H1 (cell line): Measurements from ENCODE around the gene CMTM3. TPM values are rescaled to one million over a fixed set of nuclear protein-coding genes. Genes with fewer than 3 reads are reported as not detected.

ENCODE experiments used
- CTCF ChIA-PET: fragments of 300-600 bp; sonication (Branson Sonifier 250); formaldehyde crosslinking; loops from one replicate; lab custom pipeline; 2021; ENCODE audit not compliant: partially characterized antibody; lab: Charles Lee
- POLR2A ChIA-PET: fragments of 300-600 bp; sonication (Branson Sonifier 250); formaldehyde crosslinking; loops from one replicate; lab custom pipeline; 2021; ENCODE audit warnings: inconsistent platforms; ENCODE audit not compliant: partially characterized antibody; lab: Charles Lee
- DNase-seq, 2 experiments: peaks; one replicate each; pipeline versions ENCODE4 v3.0.0 to v3.0.0-alpha.2; 2010 to 2022; ENCODE audit warnings: low spot score in 2 of 2, low read depth in 1 of 2, mixed read lengths in 1 of 2
- FAIRE-seq: peaks from 2 replicates; lab custom pipeline; 2011; peaks lifted over from hg19 to GRCh38; lab: Jason Lieb, UNC
- H2AFZ ChIP-seq: 2 replicates; pipeline ENCODE4 v1.8.1; 2012; ENCODE audit warnings: low read length, inconsistent platforms
- H2AK5ac ChIP-seq: 2 replicates; pipeline ENCODE4 v1.6.1; 2013; ENCODE audit warnings: low read depth, low read length
- H2BK120ac ChIP-seq: replicated peaks from 2 replicates; pipeline ENCODE3; 2013; ENCODE audit warnings: low read depth, low read length, inconsistent platforms
- H2BK12ac ChIP-seq: 2 replicates; pipeline ENCODE4 v1.6.1; 2013; ENCODE audit warnings: low read depth, low read length
- H2BK15ac ChIP-seq: 2 replicates; pipeline ENCODE4 v1.6.1; 2013; ENCODE audit warnings: low read length
- H2BK20ac ChIP-seq: 2 replicates; pipeline ENCODE4 v1.6.1; 2013; ENCODE audit warnings: low read length
- H2BK5ac ChIP-seq: 2 replicates; pipeline ENCODE4 v1.6.1; 2013; ENCODE audit warnings: low read depth, low read length
- H3K14ac ChIP-seq: 2 replicates; pipeline ENCODE4 v1.6.1; 2013; ENCODE audit warnings: inconsistent platforms; ENCODE audit not compliant: insufficient read length
- H3K18ac ChIP-seq: 2 replicates; pipeline ENCODE4 v1.6.1; 2013; ENCODE audit warnings: low read length; ENCODE audit errors: extremely low read depth
- H3K23ac ChIP-seq: 2 replicates; pipeline ENCODE4 v1.6.1; 2013; ENCODE audit warnings: inconsistent platforms; ENCODE audit not compliant: insufficient read length
- H3K23me2 ChIP-seq: 2 replicates; pipeline ENCODE4 v1.6.1; 2013; ENCODE audit warnings: low read depth, low read length
- H3K27ac ChIP-seq: 2 replicates; pipeline ENCODE4 v1.6.1; 2011; ENCODE audit warnings: low read depth, low read length, inconsistent platforms
- H3K27me3 ChIP-seq, 4 experiments: replicated peaks in 1 of 4; 1 replicate in 1 of 4; 2 replicates in 3 of 4; pipeline versions ENCODE4 v1.6.1 to v1.8.1; 2011 to 2013; ENCODE audit warnings: low read length in 3 of 4, mild to moderate bottlenecking in 3 of 4, inconsistent platforms in 2 of 4, mixed read lengths in 2 of 4, moderate library complexity in 1 of 4; ENCODE audit not compliant: control insufficient read depth in 3 of 4, insufficient read depth in 3 of 4; ENCODE audit errors: extremely low read depth in 1 of 4
- H3K36me3 ChIP-seq, 4 experiments: 2 replicates each; pipeline versions ENCODE4 v1.6.1 to v1.8.1; 2011 to 2013; ENCODE audit warnings: mild to moderate bottlenecking in 4 of 4, low read length in 3 of 4, moderate library complexity in 2 of 4, control low read depth in 1 of 4, inconsistent platforms in 1 of 4; ENCODE audit not compliant: insufficient read depth in 4 of 4, control insufficient read depth in 2 of 4
- H3K4ac ChIP-seq: replicated peaks from 2 replicates; pipeline ENCODE3; 2013; ENCODE audit warnings: low read length, low read depth, mixed read lengths, inconsistent platforms; ENCODE audit not compliant: insufficient read length
- H3K4me1 ChIP-seq, 4 experiments: replicated peaks in 1 of 4; 1 replicate in 1 of 4; 2 replicates in 3 of 4; pipeline versions ENCODE4 v1.6.1 to v1.8.1; 2011 to 2013; ENCODE audit warnings: low read length in 3 of 4, inconsistent platforms in 2 of 4, mixed read lengths in 1 of 4; ENCODE audit not compliant: insufficient read depth in 4 of 4, control insufficient read depth in 3 of 4
- H3K4me2 ChIP-seq, 2 experiments: 2 replicates each; pipeline versions ENCODE4 v1.6.1 to v1.8.1; 2011 to 2013; ENCODE audit warnings: low read depth in 2 of 2, low read length in 2 of 2, control low read depth in 1 of 2, inconsistent platforms in 1 of 2, mild to moderate bottlenecking in 1 of 2; ENCODE audit not compliant: insufficient read depth in 1 of 2
- H3K4me3 ChIP-seq, 4 experiments: fragments of 200-600, 300-600 bp in 1 of 4; sonication (generic), shearing (Covaris generic), sonication (Bioruptor Twin) in 1 of 4; 2 replicates each; pipeline versions ENCODE4 v1.5.1 to v1.8.1; 2011 to 2016; ENCODE audit warnings: low read length in 4 of 4, low read depth in 3 of 4, control low read depth in 2 of 4, inconsistent platforms in 2 of 4, mild to moderate bottlenecking in 2 of 4, mixed read lengths in 1 of 4, moderate library complexity in 1 of 4; ENCODE audit not compliant: insufficient read depth in 2 of 4; ENCODE audit errors: extremely low read depth in 1 of 4
- H3K56ac ChIP-seq: replicated peaks from 2 replicates; pipeline ENCODE3; 2013; ENCODE audit warnings: low read depth, mild to moderate bottlenecking, mixed read lengths, low read length, inconsistent platforms; ENCODE audit not compliant: insufficient read length
- H3K79me1 ChIP-seq: 2 replicates; pipeline ENCODE4 v1.6.1; 2013; ENCODE audit warnings: low read depth, low read length, control low read depth
- H3K79me2 ChIP-seq, 2 experiments: 2 replicates each; pipeline versions ENCODE4 v1.6.1 to v1.8.1; 2012 to 2013; ENCODE audit warnings: low read length in 2 of 2, mild to moderate bottlenecking in 2 of 2, inconsistent platforms in 1 of 2; ENCODE audit not compliant: insufficient read depth in 2 of 2, control insufficient read depth in 1 of 2
- H3K9ac ChIP-seq, 4 experiments: replicated peaks in 1 of 4; 1 replicate in 1 of 4; 2 replicates in 3 of 4; pipeline versions ENCODE4 v1.6.1 to v1.8.1; 2011 to 2013; ENCODE audit warnings: low read depth in 3 of 4, low read length in 3 of 4, control low read depth in 2 of 4, mild to moderate bottlenecking in 2 of 4, moderate library complexity in 2 of 4, inconsistent platforms in 1 of 4; ENCODE audit errors: extremely low read depth in 1 of 4
- H3K9me3 ChIP-seq, 2 experiments: 2 replicates each; pipeline versions ENCODE4 v1.6.1 to v1.8.1; 2012 to 2013; ENCODE audit warnings: mild to moderate bottlenecking in 2 of 2, moderate library complexity in 2 of 2, control low read depth in 1 of 2, inconsistent platforms in 1 of 2, low read depth in 1 of 2, low read length in 1 of 2, mixed read lengths in 1 of 2; ENCODE audit not compliant: insufficient read depth in 2 of 2
- H4K20me1 ChIP-seq, 2 experiments: replicated peaks in 1 of 2; 2 replicates each; pipeline versions ENCODE3 to v1.8.1; 2011 to 2013; ENCODE audit warnings: inconsistent platforms in 2 of 2, low read length in 2 of 2, mild to moderate bottlenecking in 1 of 2; ENCODE audit not compliant: insufficient read depth in 2 of 2, control insufficient read depth in 1 of 2
- H4K5ac ChIP-seq: 2 replicates; pipeline ENCODE4 v1.6.1; 2013; ENCODE audit warnings: low read length, low read depth, mixed read lengths, inconsistent platforms; ENCODE audit not compliant: insufficient read length
- H4K8ac ChIP-seq: 2 replicates; pipeline ENCODE4 v1.8.0; 2013; ENCODE audit warnings: mild to moderate bottlenecking, moderate library complexity, low read length, inconsistent platforms; ENCODE audit not compliant: insufficient read depth; ENCODE audit errors: extremely low read depth
- H4K91ac ChIP-seq: replicated peaks from 2 replicates; pipeline ENCODE3; 2013; ENCODE audit warnings: low read length, mixed read lengths, inconsistent platforms; ENCODE audit not compliant: insufficient read length
- BRCA1 ChIP-seq: IDR thresholded peaks from 2 replicates; pipeline ENCODE4 v1.6.1; 2012; ENCODE audit warnings: low read depth, low read length, improper control_type of control experiment
- GTF2F1 ChIP-seq: IDR thresholded peaks from 2 replicates; pipeline ENCODE4 v1.6.1; 2012; ENCODE audit warnings: low read depth, low read length, improper control_type of control experiment, borderline replicate concordance
- RBBP5 ChIP-seq: IDR thresholded peaks from 2 replicates; pipeline ENCODE4 v1.7.1; 2012; ENCODE audit warnings: low read depth, mild to moderate bottlenecking, inconsistent platforms, low read length, moderate library complexity, borderline replicate concordance
- RXRA ChIP-seq: IDR thresholded peaks from 2 replicates; pipeline ENCODE4 v1.6.1; 2011; ENCODE audit warnings: low read depth, mild to moderate bottlenecking, low read length, moderate library complexity; ENCODE audit not compliant: insufficient read depth
- SP1 ChIP-seq: IDR thresholded peaks from 2 replicates; pipeline ENCODE4 v1.6.1; 2011; ENCODE audit warnings: low read depth, low read length
- whole genome bisulfite sequencing, 2 experiments: shearing (Covaris generic) in 1 of 2; methylation state at CpG; one replicate each; pipeline versions ENCODE4 v1.1.6 to v1.1.7; 2013 to 2015; ENCODE audit warnings: low lambda C conversion rate in 2 of 2, mixed read lengths in 2 of 2, inconsistent platforms in 1 of 2, low coverage in 1 of 2, missing lambda C conversion rate in 1 of 2; ENCODE audit not compliant: insufficient replicate concordance in 2 of 2, insufficient coverage in 1 of 2, insufficient read length in 1 of 2; ENCODE audit errors: extremely low coverage in 1 of 2, missing lambda C conversion rate in 1 of 2; 5-methylcytosine and 5-hydroxymethylcytosine counted together
- polyA plus RNA-seq, 7 experiments: library from polyadenylated mRNA; depleted of rRNA in 3 of 7; stranded (reverse) in 5 of 7; unstranded in 2 of 7; fragments of >200 nt in 5 of 7; fragments of 200-250 nt in 2 of 7; gene quantifications; 1 replicate in 5 of 7; 2 replicates in 1 of 7; 4 replicates in 1 of 7; pipeline versions ENCODE4 v1.2.1 to v1.2.3, GENCODE V29; 2011 to 2013; ENCODE audit warnings: missing spikeins in 2 of 7, mixed read lengths in 2 of 7
- total RNA-seq: library from RNA; stranded (reverse); fragmentation: NEBNext Ultra II Directional; extraction: Animal tissue kit (Norgen Biotek cat#: 25700); gene quantifications from 2 replicates; pipeline ENCODE4 v1.2.1, GENCODE V29; 2021

CMTM3 gene
- total and polyA plus RNA-seq, 2 of the 8 experiments (the other 6 are each of a cell fraction or from before 2014, with no cell fraction given) = 24.7 to 24.8 TPM

GRCh38 chr16:66574531-66574930 lies 30.0 kb upstream of the CMTM3 start:
- Histone ChIP-seq H2BK15ac (no peak overlapping the region), H3K4me2 (no peak overlapping the region), H3K18ac (no peak overlapping the region), H4K91ac (no peak overlapping the region), H4K8ac (no peak overlapping the region), H3K79me1 (no peaks in the 10 kb centered on the region), H3K23ac (no peak overlapping the region), H2BK20ac (no peak overlapping the region), H2AFZ (no peak overlapping the region), H2BK12ac (no peak overlapping the region), H4K5ac (no peak overlapping the region), H3K4me1 (peaks cover 0 to 10% (median 3%) of the 10 kb centered on the region in 4 experiments; a peak in 6 of 7 replicates), H3K9ac (no peak overlapping the region), H3K4me3 (no peak overlapping the region), H2BK120ac (no peak overlapping the region), H3K27ac (no peak overlapping the region), H3K27me3 (peaks cover 15 to 22% (median 22%) of the 10 kb centered on the region in 4 experiments), H2BK5ac (no peak overlapping the region), H3K23me2 (peaks cover 4% of the 10 kb centered on the region), H4K20me1 (no peaks in the 10 kb centered on the region), H3K36me3 (no peaks in the 10 kb centered on the region), H3K56ac (no peak overlapping the region), H3K4ac (no peak overlapping the region), H2AK5ac (no peak overlapping the region), H3K14ac (no peak overlapping the region), H3K9me3 (no peaks in the 10 kb centered on the region), H3K79me2 (no peaks in the 10 kb centered on the region)
- no peak for FAIRE-seq
- TF ChIP-seq GTF2F1 (no peak), RBBP5 (no peak), BRCA1 (no peak), RXRA (no peak), SP1 (no peak)
- 89% methylated on average over 3 of the region's 3 CpGs; no CpG with 5 or more reads in 1 of the 2 experiments for WGBS, 2 experiments
- ChIA-PET CTCF (interaction anchor here (1.5 to 6.8 kb wide), 5 partner anchors 9 to 27 kb away, joined by 4 to 30 read pairs (median 5); no protein-coding TSS in a partner anchor), POLR2A (interaction anchor here (0.6 to 1.3 kb wide), 2 partner anchors 9 to 945 kb away, joined by 3 read pairs; no protein-coding TSS in a partner anchor)
- DNase-seq = no peak
